ENCODE results near the gene MAPK12. TPM values are rescaled to one million over a fixed set of nuclear protein-coding genes. Genes with fewer than 3 reads are reported as not detected.
A peak's percentile ranks its signal among the peaks of the same experiment; 100 is the strongest.

Gene MAPK12
- total and polyA plus RNA-seq, 2 of the 8 experiments (the other 6 are each of a cell fraction or from before 2014, with no cell fraction given) = 17.3 to 20.3 TPM

- Histone ChIP-seq H3K56ac (replicated peaks; ENCODE audit: insufficient read length, low read depth, low read length) (no peak overlapping the region), H3K79me2 (ENCODE audit: control insufficient read depth in 1 of 2, insufficient read depth in 2 of 2, low read length in 2 of 2) (peaks cover 0 to 29% of the 10 kb centered on the region in 2 experiments; a peak in 2 of 4 replicates), H4K20me1 (replicated peaks in 1 of 2; ENCODE audit: control insufficient read depth in 1 of 2, insufficient read depth in 2 of 2, low read length in 2 of 2) (peaks cover 2 to 26% of the 10 kb centered on the region in 2 experiments), H3K36me3 (ENCODE audit: control insufficient read depth in 2 of 4, insufficient read depth in 4 of 4, low read length in 3 of 4) (no peaks in the 10 kb centered on the region; a peak in 1 of 8 replicates), H2AFZ (ENCODE audit: low read length) (no peak overlapping the region), H2AK5ac (ENCODE audit: low read depth, low read length) (no peak overlapping the region), H3K14ac (ENCODE audit: insufficient read length) (no peak overlapping the region), H3K9me3 (ENCODE audit: insufficient read depth in 2 of 2, low read depth in 1 of 2, low read length in 1 of 2) (no peaks in the 10 kb centered on the region; a peak in 1 of 4 replicates), H3K79me1 (ENCODE audit: low read depth, low read length) (peaks cover 18% of the 10 kb centered on the region), H3K4me2 (ENCODE audit: insufficient read depth in 1 of 2, low read depth in 2 of 2, low read length in 2 of 2) (no peak overlapping the region), H3K4me3 (ENCODE audit: extremely low read depth in 1 of 4, insufficient read depth in 2 of 4, low read depth in 3 of 4, low read length in 4 of 4) (no peak overlapping the region), H2BK5ac (ENCODE audit: low read depth, low read length) (no peak overlapping the region), H3K23ac (ENCODE audit: insufficient read length) (no peak overlapping the region), H3K23me2 (ENCODE audit: low read depth, low read length) (0 out of 2 replicates have a peak, but pooled peaks cover 2% of the 10 kb centered on the region), H4K5ac (ENCODE audit: insufficient read length, low read depth, low read length) (no peak overlapping the region), H3K27me3 (replicated peaks in 1 of 4; ENCODE audit: control insufficient read depth in 3 of 4, extremely low read depth in 1 of 4, insufficient read depth in 3 of 4, low read length in 3 of 4) (no peaks in the 10 kb centered on the region), H2BK20ac (ENCODE audit: low read length) (no peak overlapping the region), H4K8ac (ENCODE audit: extremely low read depth, insufficient read depth, low read length) (peak overlapping the region; percentile 64), H3K27ac (ENCODE audit: low read depth, low read length) (no peak overlapping the region), H2BK120ac (replicated peaks; ENCODE audit: low read depth, low read length) (no peak overlapping the region), H4K91ac (replicated peaks; ENCODE audit: insufficient read length, low read length) (no peak overlapping the region), H2BK12ac (ENCODE audit: low read depth, low read length) (no peak overlapping the region), H3K9ac (replicated peaks in 1 of 4; ENCODE audit: extremely low read depth in 1 of 4, low read depth in 3 of 4, low read length in 3 of 4) (no peak overlapping the region), H3K4ac (replicated peaks; ENCODE audit: insufficient read length, low read depth, low read length) (no peak overlapping the region), H3K18ac (ENCODE audit: extremely low read depth, low read length) (no peak overlapping the region), H3K4me1 (replicated peaks in 1 of 4; ENCODE audit: control insufficient read depth in 3 of 4, insufficient read depth in 4 of 4, low read length in 3 of 4) (peaks cover 0 to 6% (median 1%) of the 10 kb centered on the region in 4 experiments; a peak in 4 of 7 replicates), H2BK15ac (ENCODE audit: low read length) (no peak overlapping the region)
- 69% methylated on average over 11 of the region's 11 CpGs; no CpG with 5 or more reads in 1 of the 2 experiments for WGBS, 2 experiments (ENCODE audit: extremely low coverage in 1 of 2, insufficient coverage in 1 of 2, insufficient read length in 1 of 2, insufficient replicate concordance in 2 of 2, low coverage in 1 of 2, low lambda C conversion rate in 2 of 2, missing lambda C conversion rate in 1 of 2)
- TF ChIP-seq RAD21 (IDR thresholded peaks at IDR 0.05 in 1 of 2, conservative IDR thresholded peaks at IDR 0.05 in 1 of 2; ENCODE audit: low read depth in 2 of 2, low read length in 2 of 2) (peak; percentile 13 to 28; a peak in 3 of 4 replicates), BRCA1 (IDR thresholded peaks at IDR 0.05; ENCODE audit: low read depth, low read length) (no peak)
- TF ChIP-seq, protein P1, sequence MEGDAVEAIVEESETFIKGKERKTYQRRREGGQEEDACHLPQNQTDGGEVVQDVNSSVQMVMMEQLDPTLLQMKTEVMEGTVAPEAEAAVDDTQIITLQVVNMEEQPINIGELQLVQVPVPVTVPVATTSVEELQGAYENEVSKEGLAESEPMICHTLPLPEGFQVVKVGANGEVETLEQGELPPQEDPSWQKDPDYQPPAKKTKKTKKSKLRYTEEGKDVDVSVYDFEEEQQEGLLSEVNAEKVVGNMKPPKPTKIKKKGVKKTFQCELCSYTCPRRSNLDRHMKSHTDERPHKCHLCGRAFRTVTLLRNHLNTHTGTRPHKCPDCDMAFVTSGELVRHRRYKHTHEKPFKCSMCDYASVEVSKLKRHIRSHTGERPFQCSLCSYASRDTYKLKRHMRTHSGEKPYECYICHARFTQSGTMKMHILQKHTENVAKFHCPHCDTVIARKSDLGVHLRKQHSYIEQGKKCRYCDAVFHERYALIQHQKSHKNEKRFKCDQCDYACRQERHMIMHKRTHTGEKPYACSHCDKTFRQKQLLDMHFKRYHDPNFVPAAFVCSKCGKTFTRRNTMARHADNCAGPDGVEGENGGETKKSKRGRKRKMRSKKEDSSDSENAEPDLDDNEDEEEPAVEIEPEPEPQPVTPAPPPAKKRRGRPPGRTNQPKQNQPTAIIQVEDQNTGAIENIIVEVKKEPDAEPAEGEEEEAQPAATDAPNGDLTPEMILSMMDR (IDR thresholded peaks at IDR 0.05; ENCODE audit: control extremely low read depth in 1 of 3, insufficient read depth in 1 of 3, low read depth in 1 of 3, low read length in 3 of 3) = peak; percentile 44 to 68 (median 50)
- peak; percentile 50 for FAIRE-seq
- ChIA-PET POLR2A (ENCODE audit: partially characterized antibody) (interaction anchor here (0.8 to 1.2 kb wide), 2 partner anchors 9 to 14 kb away, joined by 3 to 4 read pairs; partner anchors contain the start of gene HDAC10), CTCF (ENCODE audit: partially characterized antibody) (interaction anchor here (0.6 to 8.7 kb wide), 18 partner anchors 12 to 310 kb away, joined by 3 to 77 read pairs (median 3); no protein-coding TSS in a partner anchor)
- peak in 1 of 2 experiments; percentile 51 for DNase-seq (ENCODE audit: low read depth in 1 of 2, low spot score in 2 of 2)
Observed at GRCh38 chr22:50236731-50237409, 24.6 kb downstream of the MAPK12 start.

Data from H1 (cell line).